Endodermal cell (in vitro differentiated cells): ENCODE results near the gene ALOX5. TPM values are rescaled to one million over a fixed set of nuclear protein-coding genes. Genes with fewer than 3 reads are reported as not detected.
"Not testable (repeated sequence)": the region's sequence is repeated elsewhere in the genome, so short reads cannot be mapped to it uniquely, and the experiment has no call there.

Source experiments
- DNase-seq: peaks from one replicate; pipeline ENCODE4 v3.0.0-alpha.2; 2017
- H3K27ac ChIP-seq: 2 replicates; pipeline ENCODE4 v1.5.1; 2013; ENCODE audit warnings: mild to moderate bottlenecking, low read depth, low read length, moderate library complexity
- H3K27me3 ChIP-seq: 2 replicates; pipeline ENCODE4 v1.6.1; 2013; ENCODE audit warnings: mild to moderate bottlenecking, low read length, moderate library complexity; ENCODE audit not compliant: insufficient read depth, control insufficient read depth, poor library complexity, severe bottlenecking
- H3K36me3 ChIP-seq: 2 replicates; pipeline ENCODE4 v1.7.0; 2013; ENCODE audit warnings: mild to moderate bottlenecking, low read length, moderate library complexity; ENCODE audit not compliant: control insufficient read depth, insufficient read depth
- H3K4me1 ChIP-seq: one replicate; pipeline ENCODE4 v1.7.0; 2013; ENCODE audit warnings: low read length; ENCODE audit not compliant: control insufficient read depth, insufficient read depth
- H3K4me3 ChIP-seq: 2 replicates; pipeline ENCODE4 v1.5.1; 2013; ENCODE audit warnings: mild to moderate bottlenecking, low read length, moderate library complexity
- H3K9ac ChIP-seq: 2 replicates; pipeline ENCODE4 v1.6.1; 2013; ENCODE audit warnings: mild to moderate bottlenecking, low read length, moderate library complexity; ENCODE audit not compliant: poor library complexity, severe bottlenecking; ENCODE audit errors: extremely low read depth
- H3K9me3 ChIP-seq: 2 replicates; pipeline ENCODE4 v1.6.1; 2013; ENCODE audit warnings: mild to moderate bottlenecking, low read length, moderate library complexity; ENCODE audit not compliant: control insufficient read depth
- H3K27ac Mint-ChIP-seq: 2 replicates; pipeline ENCODE4 v1.8.0; 2020; ENCODE audit warnings: mixed read lengths
- H3K27me3 Mint-ChIP-seq: 2 replicates; pipeline ENCODE4 v1.8.0; 2021; ENCODE audit warnings: mild to moderate bottlenecking, mixed read lengths; ENCODE audit not compliant: insufficient read depth
- H3K36me3 Mint-ChIP-seq: 2 replicates; pipeline ENCODE4 v1.8.0; 2020; ENCODE audit warnings: low read depth, mixed read lengths
- H3K4me1 Mint-ChIP-seq: 2 replicates; pipeline ENCODE4 v1.8.0; 2020; ENCODE audit warnings: mixed read lengths
- H3K4me3 Mint-ChIP-seq: 2 replicates; pipeline ENCODE4 v1.8.0; 2020; ENCODE audit warnings: mild to moderate bottlenecking, moderate library complexity, mixed read lengths
- H3K9me3 Mint-ChIP-seq: 2 replicates; pipeline ENCODE4 v1.8.0; 2020; ENCODE audit warnings: mild to moderate bottlenecking, mixed read lengths
- CTCF ChIP-seq: fragments of 200-600 bp; sonication (generic); conservative IDR thresholded peaks from 2 replicates; pipeline ENCODE4 v1.5.0; 2021; ENCODE audit warnings: antibody characterized with exemption, mild to moderate bottlenecking
- WGBS, 2 experiments: methylation state at CpG; one replicate each; pipeline versions ENCODE4 v1.1.5 to v1.1.7; 2013; ENCODE audit warnings: missing lambda C conversion rate in 2 of 2, mixed read lengths in 1 of 2; ENCODE audit not compliant: insufficient coverage in 1 of 2, insufficient read length in 1 of 2; 5-methylcytosine and 5-hydroxymethylcytosine counted together
- long read RNA-seq, 4 experiments: library from polyadenylated mRNA in 2 of 4; library from RNA in 1 of 4; library from capped mRNA in 1 of 4; stranded (forward) in 3 of 4; unstranded in 1 of 4; transcript quantifications; one replicate each; pipeline ENCODE4 v2.0.0, GENCODE V29; 2020 to 2021; ENCODE audit warnings: inconsistent platforms in 1 of 4
- polyA plus RNA-seq, 2 experiments: library from polyadenylated mRNA; stranded (reverse); fragments of 50-300 nt; gene quantifications; one replicate each; pipeline ENCODE4 v1.2.3, GENCODE V29; 2013
- total RNA-seq, 2 donors: library from RNA; stranded (reverse); fragmentation: NEBNext Ultra II Directional in 1 of 2; extraction: Animal tissue kit (Norgen Biotek cat#: 25700) in 1 of 2; gene quantifications; 2 replicates in 1 of 2; 3 replicates in 1 of 2; pipeline ENCODE4 v1.2.1, GENCODE V29; 2021

The ALOX5 gene
- total RNA-seq: 1 to 10 TPM in 1 of 2 donors, under 1 TPM in 1; 0.31 to 1.1 TPM
- 1.1 TPM for polyA plus RNA-seq (2013, experiment 1 of 2)
- 1.6 TPM for polyA plus RNA-seq (2013, experiment 2 of 2)
- long read RNA-seq, experiment 1: 0 reads
- long read RNA-seq, experiment 2: 0 reads
- long read RNA-seq, experiment 3, partial matches to known transcripts: 1 of 4 reads
- long read RNA-seq, experiment 3, other reads (novel, unspliced or antisense): 0 of 4 reads
- long read RNA-seq, experiment 4: 0 reads

GRCh38 chr10:45373576-45374349 lies at the start of gene ALOX5:
Gene ALOX5 (plus strand): TSS chr10:45374216. CDS start chr10:45374280, 64 bp downstream.
- Histone ChIP-seq H3K36me3 (no peaks in the 10 kb centered on the region), H3K9me3 (no peaks in the 10 kb centered on the region), H3K27ac (no peak within 1 kb of the TSS), H3K4me1 (no peaks in the 10 kb centered on the region), H3K27me3 (peaks cover 75% of the 10 kb centered on the region), H3K9ac (no peak within 1 kb of the TSS), H3K4me3 (peak within 1 kb of the TSS; percentile 79)
- no peak for TF ChIP-seq CTCF
- peak within 1 kb of the TSS; percentile 53 for H3K4me3 Mint-ChIP-seq
- no peaks in the 10 kb centered on the region for H3K9me3 Mint-ChIP-seq
- H3K36me3 Mint-ChIP-seq: no peaks in the 10 kb centered on the region
- peaks cover 82% of the 10 kb centered on the region for H3K27me3 Mint-ChIP-seq
- no peak within 1 kb of the TSS for H3K27ac Mint-ChIP-seq
- WGBS, 2 experiments: 1 to 2% methylated on average over 17 to 59 of the region's 59 CpGs
- H3K4me1 Mint-ChIP-seq: peaks cover 2% of the 10 kb centered on the region
- peak; percentile 90 for DNase-seq

- Histone ChIP-seq H3K9ac (no peak overlapping the region), H3K36me3 (no peaks in the 10 kb centered on the region), H3K9me3 (no peaks in the 10 kb centered on the region), H3K4me3 (no peak overlapping the region), H3K27me3 (no peaks in the 10 kb centered on the region), H3K27ac (no peak overlapping the region), H3K4me1 (no peaks in the 10 kb centered on the region)
- Mint-ChIP-seq H3K4me3 (no peak overlapping the region), H3K36me3 (no peaks in the 10 kb centered on the region), H3K9me3 (peaks cover 33% of the 10 kb centered on the region), H3K27ac (no peak overlapping the region), H3K27me3 (peaks cover 3% of the 10 kb centered on the region), H3K4me1 (no peaks in the 10 kb centered on the region)
- WGBS, 2 experiments: no CpG with 5 or more reads among the region's 1 CpG
- no peak for DNase-seq
- no peak for TF ChIP-seq CTCF
Observed at GRCh38 chr10:45325116-45325515, 48.9 kb upstream of the ALOX5 start.

- no CpG with 5 or more reads among the region's 1 CpG for WGBS, 2 experiments
- not testable (repeated sequence) for H3K27me3 Mint-ChIP-seq, H3K36me3 Mint-ChIP-seq
Observed at GRCh38 chr10:45326864-45327263, 47.2 kb upstream of the ALOX5 start.

GRCh38 chr10:45331824-45332223 lies 42.2 kb upstream of the ALOX5 start:
- H3K9me3 ChIP-seq, H3K36me3 Mint-ChIP-seq, H3K4me3 Mint-ChIP-seq, H3K27ac Mint-ChIP-seq, H3K36me3 ChIP-seq, H3K4me3 ChIP-seq, H3K9ac ChIP-seq, H3K27ac ChIP-seq, H3K4me1 Mint-ChIP-seq, H3K4me1 ChIP-seq, DNase-seq, H3K27me3 Mint-ChIP-seq, H3K27me3 ChIP-seq: not testable (repeated sequence)
- WGBS, 2 experiments: 80 to 95% methylated on average over 1 to 3 of the region's 3 CpGs
- peaks cover 30% of the 10 kb centered on the region for H3K9me3 Mint-ChIP-seq

More at GRCh38 chr10:45326864-45327263, 47.2 kb upstream of the ALOX5 start:
- H3K4me3 ChIP-seq, H3K27ac Mint-ChIP-seq, H3K27ac ChIP-seq, H3K27me3 ChIP-seq, H3K36me3 ChIP-seq, H3K4me1 Mint-ChIP-seq, H3K9me3 ChIP-seq, H3K9ac ChIP-seq, H3K4me1 ChIP-seq, DNase-seq, H3K4me3 Mint-ChIP-seq: not testable (repeated sequence)
- H3K9me3 Mint-ChIP-seq: peaks cover 26% of the 10 kb centered on the region
